Smooth muscle cell (in vitro differentiated cells): Measurements from ENCODE around the gene ESR1. TPM values are rescaled to one million over a fixed set of nuclear protein-coding genes. Genes with fewer than 3 reads are reported as not detected.

ENCODE experiments used
- DNase-seq: peaks from one replicate; lab custom pipeline; 2025; ENCODE audit not compliant: unreplicated experiment; lab: John Stamatoyannopoulos, UW
- H2AFZ ChIP-seq: fragments of 200-600 bp; sonication (generic); 2 replicates; pipeline ENCODE4 v1.6.0; 2016; ENCODE audit warnings: antibody characterized with exemption, low read depth, mild to moderate bottlenecking
- H3F3A ChIP-seq: fragments of 200-600 bp; sonication (generic); 2 replicates; pipeline ENCODE4 v1.6.0; 2017; ENCODE audit warnings: antibody characterized with exemption, low read depth
- H3K27ac ChIP-seq: fragments of 200-600 bp; sonication (generic); 2 replicates; pipeline ENCODE4 v1.5.1; 2016; ENCODE audit warnings: low read depth, mild to moderate bottlenecking
- H3K27me3 ChIP-seq: fragments of 200-600 bp; sonication (generic); 2 replicates; pipeline ENCODE4 v1.6.1; 2016; ENCODE audit warnings: low read depth, mild to moderate bottlenecking
- H3K36me3 ChIP-seq: fragments of 200-600 bp; sonication (generic); 2 replicates; pipeline ENCODE4 v1.5.1; 2016; ENCODE audit warnings: low read depth
- H3K4me1 ChIP-seq: fragments of 200-600 bp; sonication (generic); 2 replicates; pipeline ENCODE4 v1.5.1; 2016; ENCODE audit warnings: low read depth
- H3K4me2 ChIP-seq: fragments of 200-600 bp; sonication (generic); 2 replicates; pipeline ENCODE4 v1.6.0; 2016; ENCODE audit warnings: mild to moderate bottlenecking
- H3K4me3 ChIP-seq: fragments of 200-600 bp; sonication (generic); 2 replicates; pipeline ENCODE4 v1.5.1; 2016; ENCODE audit warnings: mild to moderate bottlenecking
- H3K79me2 ChIP-seq: fragments of 200-600 bp; sonication (generic); 2 replicates; pipeline ENCODE4 v1.6.0; 2016; ENCODE audit warnings: low read depth, mild to moderate bottlenecking
- H3K9ac ChIP-seq: fragments of 200-600 bp; sonication (generic); 2 replicates; pipeline ENCODE4 v1.6.0; 2016; ENCODE audit warnings: low read depth
- H3K9me3 ChIP-seq: fragments of 200-600 bp; sonication (generic); replicated peaks from 2 replicates; pipeline ENCODE4 v1.5.1; 2016; ENCODE audit warnings: low read depth
- H4K20me1 ChIP-seq: fragments of 200-600 bp; sonication (generic); 2 replicates; pipeline ENCODE4 v1.6.0; 2016; ENCODE audit warnings: low read depth
- WGBS: methylation state at CpG from one replicate; pipeline ENCODE4 v1.1.7; 2016; ENCODE audit warnings: low lambda C conversion rate; 5-methylcytosine and 5-hydroxymethylcytosine counted together
- polyA plus RNA-seq: library from polyadenylated mRNA; unstranded; fragments of >200 nt; fragmentation: Nextera tagmentation; extraction: Ambion mirVana; gene quantifications from 2 replicates; pipeline ENCODE4 v1.2.1, GENCODE V29; 2016
- total RNA-seq: library from RNA; depleted of rRNA; stranded (reverse); fragments of >200 nt; gene quantifications from 2 replicates; pipeline ENCODE4 v1.2.3, GENCODE V29; 2014
- TF ChIP-seq, protein P1 (sequence below): fragments of 200-600 bp; sonication (generic); IDR thresholded peaks from 2 replicates; pipeline ENCODE4 v1.5.1; 2017; ENCODE audit warnings: borderline replicate concordance, mild to moderate bottlenecking, antibody characterized with exemption; ENCODE audit not compliant: insufficient read depth, poor library complexity, severe bottlenecking

Gene ESR1
- total and polyA plus RNA-seq, 2 experiments from 2014 or later, result 0.16 TPM; not detected in 1

DNA sequence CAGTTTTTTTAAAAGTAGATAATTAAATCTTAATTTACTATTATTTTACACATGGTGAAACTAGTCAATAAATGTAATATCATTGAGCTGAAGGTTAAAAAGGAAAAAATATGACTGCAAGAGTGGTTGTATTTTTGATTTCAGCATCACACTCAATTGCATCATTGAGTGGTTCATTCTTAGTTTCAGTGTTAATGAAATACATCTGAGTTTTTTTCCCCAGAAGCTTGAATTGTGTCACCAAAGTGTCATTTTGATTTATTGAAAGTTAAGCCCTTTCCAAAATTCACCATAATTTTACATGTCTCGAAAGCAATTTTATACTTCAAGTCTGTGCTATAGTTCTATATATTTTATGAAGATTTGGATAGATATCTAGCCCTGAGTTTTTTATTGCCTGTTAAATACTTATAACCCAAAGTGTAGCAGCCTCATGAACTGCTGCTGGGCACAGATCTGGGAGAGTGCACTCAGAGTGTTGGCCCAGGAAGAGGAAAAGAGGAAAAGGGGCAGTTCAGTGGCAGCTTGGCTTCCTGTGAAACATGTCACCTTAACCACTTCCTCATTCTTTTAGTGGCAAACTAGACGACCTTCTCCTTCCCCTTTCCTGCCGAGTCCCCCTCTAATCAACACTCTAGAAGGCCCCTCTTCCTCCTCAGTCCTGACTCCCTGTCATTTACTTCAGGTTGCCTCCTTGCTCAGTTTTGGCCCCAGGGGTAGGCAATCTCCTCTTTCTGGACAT lies 140.7 kb downstream of the ESR1 start:
- no peak for DNase-seq
- H3K4me1 ChIP-seq, result no peaks in the 10 kb centered on the region
- no peak overlapping the region for H3K9ac ChIP-seq
- no peaks in the 10 kb centered on the region for H3K79me2 ChIP-seq
- H4K20me1 ChIP-seq, result no peaks in the 10 kb centered on the region
- H3K36me3 ChIP-seq, result no peaks in the 10 kb centered on the region
- 59% methylated on average over 3 of the region's 3 CpGs for WGBS
- no peaks in the 10 kb centered on the region for H3K27me3 ChIP-seq
- no peak overlapping the region for H3K4me2 ChIP-seq
- no peak overlapping the region for H3K27ac ChIP-seq
- no peaks in the 10 kb centered on the region for H3K9me3 ChIP-seq
- no peak overlapping the region for H2AFZ ChIP-seq
- no peak overlapping the region for H3K4me3 ChIP-seq
- no peaks in the 10 kb centered on the region for H3F3A ChIP-seq
- TF ChIP-seq, protein P1, sequence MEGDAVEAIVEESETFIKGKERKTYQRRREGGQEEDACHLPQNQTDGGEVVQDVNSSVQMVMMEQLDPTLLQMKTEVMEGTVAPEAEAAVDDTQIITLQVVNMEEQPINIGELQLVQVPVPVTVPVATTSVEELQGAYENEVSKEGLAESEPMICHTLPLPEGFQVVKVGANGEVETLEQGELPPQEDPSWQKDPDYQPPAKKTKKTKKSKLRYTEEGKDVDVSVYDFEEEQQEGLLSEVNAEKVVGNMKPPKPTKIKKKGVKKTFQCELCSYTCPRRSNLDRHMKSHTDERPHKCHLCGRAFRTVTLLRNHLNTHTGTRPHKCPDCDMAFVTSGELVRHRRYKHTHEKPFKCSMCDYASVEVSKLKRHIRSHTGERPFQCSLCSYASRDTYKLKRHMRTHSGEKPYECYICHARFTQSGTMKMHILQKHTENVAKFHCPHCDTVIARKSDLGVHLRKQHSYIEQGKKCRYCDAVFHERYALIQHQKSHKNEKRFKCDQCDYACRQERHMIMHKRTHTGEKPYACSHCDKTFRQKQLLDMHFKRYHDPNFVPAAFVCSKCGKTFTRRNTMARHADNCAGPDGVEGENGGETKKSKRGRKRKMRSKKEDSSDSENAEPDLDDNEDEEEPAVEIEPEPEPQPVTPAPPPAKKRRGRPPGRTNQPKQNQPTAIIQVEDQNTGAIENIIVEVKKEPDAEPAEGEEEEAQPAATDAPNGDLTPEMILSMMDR, result no peak

DNA sequence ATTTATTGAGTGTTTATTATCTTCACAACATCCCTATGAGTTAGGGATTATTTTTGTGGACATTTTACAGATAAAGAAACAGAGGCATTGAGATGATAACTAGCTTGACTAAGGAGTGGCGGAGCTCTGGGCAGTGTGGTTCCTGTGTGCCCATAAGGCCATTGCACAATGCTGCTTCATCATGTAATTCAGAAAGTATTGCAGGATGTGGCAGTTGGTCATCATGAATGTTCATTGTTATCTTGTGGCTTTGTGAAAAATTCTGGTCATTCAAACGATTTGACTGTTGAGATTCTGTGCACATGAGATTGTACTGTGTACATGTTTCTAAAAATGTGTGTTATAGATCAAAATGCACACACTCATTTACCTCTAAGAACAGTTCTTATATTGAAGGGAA lies 150.8 kb downstream of the ESR1 start:
- no peaks in the 10 kb centered on the region for H4K20me1 ChIP-seq
- H3K36me3 ChIP-seq, result no peaks in the 10 kb centered on the region
- H3K27me3 ChIP-seq, result no peaks in the 10 kb centered on the region
- H3F3A ChIP-seq, result no peaks in the 10 kb centered on the region
- 65% methylated on average over 2 of the region's 2 CpGs for WGBS
- no peak overlapping the region for H3K27ac ChIP-seq
- H3K4me3 ChIP-seq, result no peak overlapping the region
- H3K79me2 ChIP-seq, result no peaks in the 10 kb centered on the region
- H3K9ac ChIP-seq, result no peak overlapping the region
- TF ChIP-seq, protein P1, result no peak
- no peaks in the 10 kb centered on the region for H3K4me1 ChIP-seq
- DNase-seq, result no peak
- no peak overlapping the region for H2AFZ ChIP-seq
- no peak overlapping the region for H3K4me2 ChIP-seq
- no peaks in the 10 kb centered on the region for H3K9me3 ChIP-seq

DNA sequence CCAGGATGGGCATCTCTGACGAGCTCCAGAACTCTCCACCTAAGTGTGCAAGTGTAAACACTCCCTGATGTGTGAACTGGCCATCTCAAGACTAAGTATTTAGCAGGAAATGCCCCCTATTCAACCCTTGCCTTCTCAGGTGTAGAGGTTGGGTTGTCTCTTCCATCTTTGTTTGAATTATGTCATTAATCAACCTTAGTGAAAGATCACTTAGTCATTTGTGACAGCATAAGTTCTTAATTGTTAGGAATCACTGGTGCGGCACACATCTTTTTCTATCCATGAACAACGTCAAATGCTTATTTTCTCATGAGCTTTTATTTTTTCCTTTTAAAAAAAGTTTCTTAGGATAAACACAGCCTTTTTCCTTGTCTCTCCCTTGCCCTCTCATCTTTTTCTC lies 151.6 kb downstream of the ESR1 start:
- H3F3A ChIP-seq, result no peaks in the 10 kb centered on the region
- H3K4me2 ChIP-seq, result no peak overlapping the region
- H3K79me2 ChIP-seq, result no peaks in the 10 kb centered on the region
- H3K27me3 ChIP-seq, result no peaks in the 10 kb centered on the region
- H3K4me3 ChIP-seq, result no peak overlapping the region
- no peaks in the 10 kb centered on the region for H3K36me3 ChIP-seq
- H4K20me1 ChIP-seq, result no peaks in the 10 kb centered on the region
- H3K9ac ChIP-seq, result no peak overlapping the region
- TF ChIP-seq, protein P1, result no peak
- no peak overlapping the region for H3K27ac ChIP-seq
- no peaks in the 10 kb centered on the region for H3K4me1 ChIP-seq
- no peak overlapping the region for H2AFZ ChIP-seq
- no peaks in the 10 kb centered on the region for H3K9me3 ChIP-seq
- DNase-seq, result no peak
- WGBS, result 81% methylated on average over 3 of the region's 3 CpGs

DNA sequence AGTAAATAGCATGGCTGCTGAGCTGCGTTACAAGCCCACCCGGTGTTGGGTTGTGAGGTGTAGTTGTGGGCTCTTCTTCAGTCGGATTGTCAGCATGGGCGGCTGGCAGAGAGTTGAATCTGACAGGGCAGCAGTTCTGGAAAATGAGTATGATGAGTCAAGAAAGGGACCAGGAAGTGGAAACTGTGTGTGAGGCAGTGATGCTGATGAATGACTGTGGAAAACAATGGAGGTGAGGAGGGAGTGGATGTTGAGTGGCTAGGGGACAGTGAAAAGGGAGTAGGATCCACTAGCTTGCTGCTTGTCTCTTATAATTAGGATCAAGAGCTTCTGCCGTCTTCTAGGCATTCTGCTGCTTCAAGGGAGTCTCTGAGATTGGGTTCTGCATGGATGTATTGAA lies 154.3 kb downstream of the ESR1 start:
- Histone ChIP-seq H3K79me2 (no peaks in the 10 kb centered on the region), H2AFZ (no peak overlapping the region), H3K27me3 (no peaks in the 10 kb centered on the region), H3K4me2 (no peak overlapping the region), H3K4me3 (no peak overlapping the region), H3K27ac (no peak overlapping the region), H3F3A (no peaks in the 10 kb centered on the region), H3K4me1 (no peaks in the 10 kb centered on the region), H4K20me1 (no peaks in the 10 kb centered on the region), H3K36me3 (no peaks in the 10 kb centered on the region), H3K9ac (no peak overlapping the region), H3K9me3 (no peaks in the 10 kb centered on the region)
- TF ChIP-seq, protein P1, result no peak
- no peak for DNase-seq
- WGBS, result 73% methylated on average over 5 of the region's 5 CpGs
